ENCODE results near the gene LMBRD2.

LMBRD2 gene

GRCh38 chr5:36155291-36155690 lies 3.6 kb upstream of the LMBRD2 start (continued):
- no peak for TF ChIP-seq ZC3H10 (CRISPR knock-in tag; IDR thresholded peaks at IDR 0.05)
- no peak for TF ChIP-seq ARNTL (CRISPR knock-in tag; IDR thresholded peaks at IDR 0.05; ENCODE audit: borderline replicate concordance, low read depth)
- TF ChIP-seq, protein P1, sequence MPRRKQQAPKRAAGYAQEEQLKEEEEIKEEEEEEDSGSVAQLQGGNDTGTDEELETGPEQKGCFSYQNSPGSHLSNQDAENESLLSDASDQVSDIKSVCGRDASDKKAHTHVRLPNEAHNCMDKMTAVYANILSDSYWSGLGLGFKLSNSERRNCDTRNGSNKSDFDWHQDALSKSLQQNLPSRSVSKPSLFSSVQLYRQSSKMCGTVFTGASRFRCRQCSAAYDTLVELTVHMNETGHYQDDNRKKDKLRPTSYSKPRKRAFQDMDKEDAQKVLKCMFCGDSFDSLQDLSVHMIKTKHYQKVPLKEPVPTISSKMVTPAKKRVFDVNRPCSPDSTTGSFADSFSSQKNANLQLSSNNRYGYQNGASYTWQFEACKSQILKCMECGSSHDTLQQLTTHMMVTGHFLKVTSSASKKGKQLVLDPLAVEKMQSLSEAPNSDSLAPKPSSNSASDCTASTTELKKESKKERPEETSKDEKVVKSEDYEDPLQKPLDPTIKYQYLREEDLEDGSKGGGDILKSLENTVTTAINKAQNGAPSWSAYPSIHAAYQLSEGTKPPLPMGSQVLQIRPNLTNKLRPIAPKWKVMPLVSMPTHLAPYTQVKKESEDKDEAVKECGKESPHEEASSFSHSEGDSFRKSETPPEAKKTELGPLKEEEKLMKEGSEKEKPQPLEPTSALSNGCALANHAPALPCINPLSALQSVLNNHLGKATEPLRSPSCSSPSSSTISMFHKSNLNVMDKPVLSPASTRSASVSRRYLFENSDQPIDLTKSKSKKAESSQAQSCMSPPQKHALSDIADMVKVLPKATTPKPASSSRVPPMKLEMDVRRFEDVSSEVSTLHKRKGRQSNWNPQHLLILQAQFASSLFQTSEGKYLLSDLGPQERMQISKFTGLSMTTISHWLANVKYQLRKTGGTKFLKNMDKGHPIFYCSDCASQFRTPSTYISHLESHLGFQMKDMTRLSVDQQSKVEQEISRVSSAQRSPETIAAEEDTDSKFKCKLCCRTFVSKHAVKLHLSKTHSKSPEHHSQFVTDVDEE (CRISPR knock-in tag; IDR thresholded peaks at IDR 0.05): no peak
- TF ChIP-seq OSR1 (CRISPR knock-in tag; IDR thresholded peaks at IDR 0.05): no peak

DNA sequence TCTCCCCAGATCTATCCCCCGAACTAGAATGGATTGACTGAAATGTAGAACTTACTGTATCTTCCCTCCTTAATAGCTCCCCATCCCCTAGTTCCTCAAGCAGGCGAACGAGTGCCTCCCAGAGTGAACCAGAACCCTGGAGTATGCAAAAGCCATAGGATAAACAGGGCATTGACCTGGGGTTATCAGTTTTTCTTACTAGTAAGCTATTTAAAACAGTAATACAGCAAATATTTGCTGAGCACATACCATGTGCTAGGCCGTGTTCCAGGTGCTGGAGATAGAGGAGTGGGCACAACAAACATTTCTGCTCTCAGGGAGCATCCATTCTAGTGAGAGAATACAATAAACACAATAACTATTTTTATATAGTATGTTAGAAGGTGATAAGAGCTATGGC lies 2.0 kb upstream of the LMBRD2 start:
- TF ChIP-seq RARB (CRISPR knock-in tag; IDR thresholded peaks at IDR 0.05): no peak
- no peak for TF ChIP-seq BACH2 (CRISPR knock-in tag; IDR thresholded peaks at IDR 0.05; ENCODE audit: borderline replicate concordance)
- no peak for TF ChIP-seq TCF4 (CRISPR knock-in tag; IDR thresholded peaks at IDR 0.05; ENCODE audit: borderline replicate concordance)
- TF ChIP-seq ESRRG (CRISPR knock-in tag; IDR thresholded peaks at IDR 0.05): no peak
- no peak for TF ChIP-seq GLIS3 (CRISPR knock-in tag; IDR thresholded peaks at IDR 0.05)
- TF ChIP-seq ARNTL (CRISPR knock-in tag; IDR thresholded peaks at IDR 0.05; ENCODE audit: borderline replicate concordance, low read depth): no peak
- ATAC-seq: no peak

DNA sequence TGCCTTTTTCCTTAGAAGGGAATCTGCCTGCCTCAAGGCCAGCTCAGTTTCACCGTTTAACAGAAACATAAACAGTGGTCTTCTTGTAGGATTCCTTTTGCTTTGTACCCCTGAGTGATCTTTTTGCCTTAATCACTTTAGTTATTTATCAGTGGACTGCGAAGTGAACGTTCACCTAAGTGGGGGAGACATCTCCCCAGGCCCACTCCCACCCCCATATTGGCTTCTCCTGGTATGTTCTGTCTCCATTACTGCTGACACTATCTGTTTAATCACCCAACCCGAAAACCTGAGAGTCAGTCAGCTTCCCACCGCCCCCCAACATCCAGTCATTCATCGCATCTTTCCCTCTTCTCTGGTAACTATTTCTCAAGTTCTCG lies 1.6 kb upstream of the LMBRD2 start:
- TF ChIP-seq GLIS3 (CRISPR knock-in tag; IDR thresholded peaks at IDR 0.05): no peak
- TF ChIP-seq, protein P2, sequence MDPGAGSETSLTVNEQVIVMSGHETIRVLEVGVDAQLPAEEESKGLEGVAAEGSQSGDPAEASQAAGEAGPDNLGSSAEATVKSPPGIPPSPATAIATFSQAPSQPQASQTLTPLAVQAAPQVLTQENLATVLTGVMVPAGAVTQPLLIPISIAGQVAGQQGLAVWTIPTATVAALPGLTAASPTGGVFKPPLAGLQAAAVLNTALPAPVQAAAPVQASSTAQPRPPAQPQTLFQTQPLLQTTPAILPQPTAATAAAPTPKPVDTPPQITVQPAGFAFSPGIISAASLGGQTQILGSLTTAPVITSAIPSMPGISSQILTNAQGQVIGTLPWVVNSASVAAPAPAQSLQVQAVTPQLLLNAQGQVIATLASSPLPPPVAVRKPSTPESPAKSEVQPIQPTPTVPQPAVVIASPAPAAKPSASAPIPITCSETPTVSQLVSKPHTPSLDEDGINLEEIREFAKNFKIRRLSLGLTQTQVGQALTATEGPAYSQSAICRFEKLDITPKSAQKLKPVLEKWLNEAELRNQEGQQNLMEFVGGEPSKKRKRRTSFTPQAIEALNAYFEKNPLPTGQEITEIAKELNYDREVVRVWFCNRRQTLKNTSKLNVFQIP (CRISPR knock-in tag; IDR thresholded peaks at IDR 0.05; ENCODE audit: borderline replicate concordance, low read depth): no peak
- no peak for TF ChIP-seq PPARA (CRISPR knock-in tag; IDR thresholded peaks at IDR 0.05; ENCODE audit: borderline replicate concordance)
- no peak for TF ChIP-seq ZNF70 (CRISPR knock-in tag; IDR thresholded peaks at IDR 0.05)
- no peak for TF ChIP-seq OSR1 (CRISPR knock-in tag; IDR thresholded peaks at IDR 0.05)
- TF ChIP-seq ZNF565 (CRISPR knock-in tag; conservative IDR thresholded peaks at IDR 0.05; ENCODE audit: low read depth): no peak
- TF ChIP-seq RARB (CRISPR knock-in tag; IDR thresholded peaks at IDR 0.05): no peak
- TF ChIP-seq, protein P1 (CRISPR knock-in tag; IDR thresholded peaks at IDR 0.05): no peak
- TF ChIP-seq, protein P3, sequence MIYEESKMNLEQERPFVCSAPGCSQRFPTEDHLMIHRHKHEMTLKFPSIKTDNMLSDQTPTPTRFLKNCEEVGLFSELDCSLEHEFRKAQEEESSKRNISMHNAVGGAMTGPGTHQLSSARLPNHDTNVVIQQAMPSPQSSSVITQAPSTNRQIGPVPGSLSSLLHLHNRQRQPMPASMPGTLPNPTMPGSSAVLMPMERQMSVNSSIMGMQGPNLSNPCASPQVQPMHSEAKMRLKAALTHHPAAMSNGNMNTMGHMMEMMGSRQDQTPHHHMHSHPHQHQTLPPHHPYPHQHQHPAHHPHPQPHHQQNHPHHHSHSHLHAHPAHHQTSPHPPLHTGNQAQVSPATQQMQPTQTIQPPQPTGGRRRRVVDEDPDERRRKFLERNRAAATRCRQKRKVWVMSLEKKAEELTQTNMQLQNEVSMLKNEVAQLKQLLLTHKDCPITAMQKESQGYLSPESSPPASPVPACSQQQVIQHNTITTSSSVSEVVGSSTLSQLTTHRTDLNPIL (CRISPR knock-in tag; IDR thresholded peaks at IDR 0.05; ENCODE audit: low read depth): no peak
- TF ChIP-seq ZNF8 (CRISPR knock-in tag; IDR thresholded peaks at IDR 0.05): no peak
- no peak for TF ChIP-seq ZFP30 (CRISPR knock-in tag; IDR thresholded peaks at IDR 0.05)
- TF ChIP-seq, protein P4, sequence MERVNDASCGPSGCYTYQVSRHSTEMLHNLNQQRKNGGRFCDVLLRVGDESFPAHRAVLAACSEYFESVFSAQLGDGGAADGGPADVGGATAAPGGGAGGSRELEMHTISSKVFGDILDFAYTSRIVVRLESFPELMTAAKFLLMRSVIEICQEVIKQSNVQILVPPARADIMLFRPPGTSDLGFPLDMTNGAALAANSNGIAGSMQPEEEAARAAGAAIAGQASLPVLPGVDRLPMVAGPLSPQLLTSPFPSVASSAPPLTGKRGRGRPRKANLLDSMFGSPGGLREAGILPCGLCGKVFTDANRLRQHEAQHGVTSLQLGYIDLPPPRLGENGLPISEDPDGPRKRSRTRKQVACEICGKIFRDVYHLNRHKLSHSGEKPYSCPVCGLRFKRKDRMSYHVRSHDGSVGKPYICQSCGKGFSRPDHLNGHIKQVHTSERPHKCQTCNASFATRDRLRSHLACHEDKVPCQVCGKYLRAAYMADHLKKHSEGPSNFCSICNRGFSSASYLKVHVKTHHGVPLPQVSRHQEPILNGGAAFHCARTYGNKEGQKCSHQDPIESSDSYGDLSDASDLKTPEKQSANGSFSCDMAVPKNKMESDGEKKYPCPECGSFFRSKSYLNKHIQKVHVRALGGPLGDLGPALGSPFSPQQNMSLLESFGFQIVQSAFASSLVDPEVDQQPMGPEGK (CRISPR knock-in tag; IDR thresholded peaks at IDR 0.05; ENCODE audit: borderline replicate concordance): no peak
- ATAC-seq: no peak
